Stimulated activated CD4-positive, alpha-beta T cell treated with anti-CD3 and anti-CD28 coated beads, Interleukin-12 subunit alpha, Interleukin-12 subunit beta, amount 100 ng/mL, for 4 hours (primary cell): ENCODE results near the gene AFF3.
A peak's percentile ranks its signal among the peaks of the same experiment; 100 is the strongest.

Experiments
- DNase-seq: peaks from one replicate; pipeline ENCODE4 v3.0.0-alpha.2; 2020

Gene AFF3

DNA sequence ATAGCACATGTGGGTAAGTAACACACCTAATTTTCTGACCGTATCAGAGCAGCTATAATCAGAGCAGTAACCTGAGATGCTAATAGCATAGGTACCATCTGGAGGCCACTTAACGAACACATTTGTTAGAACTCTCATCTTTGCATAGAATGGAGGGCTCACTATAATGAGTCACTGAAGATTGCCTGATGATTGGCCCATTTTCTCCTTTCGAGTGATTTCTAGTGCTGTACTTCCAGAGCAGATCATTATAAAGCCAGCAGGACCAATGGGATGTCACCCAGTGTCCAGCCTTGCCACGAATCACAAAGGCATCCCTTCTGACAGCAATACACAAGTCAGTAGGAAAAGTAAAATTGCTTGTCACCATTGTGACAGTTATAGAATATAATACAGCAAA, 570.9 kb downstream of the AFF3 start:
- DNase-seq: no peak

DNA sequence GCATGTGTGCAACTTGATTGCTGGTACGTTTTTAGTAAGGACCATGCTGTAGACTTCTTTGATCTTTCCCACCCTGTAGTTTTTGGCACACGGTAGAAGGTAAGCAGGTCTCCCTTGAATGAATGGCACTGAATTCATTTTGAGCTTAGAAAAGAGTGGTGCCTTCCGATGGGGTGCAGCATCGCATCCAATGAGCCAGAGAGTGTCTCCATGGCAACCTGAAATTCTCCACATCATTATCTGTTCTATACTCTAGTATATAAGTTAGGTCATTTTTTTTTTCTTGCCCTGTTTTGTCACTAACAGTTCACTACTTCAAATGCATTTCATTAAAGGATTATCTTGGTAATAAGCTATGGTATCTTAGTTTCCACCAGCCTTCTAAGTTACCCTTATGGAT, 571.4 kb downstream of the AFF3 start:
- no peak for DNase-seq

DNA sequence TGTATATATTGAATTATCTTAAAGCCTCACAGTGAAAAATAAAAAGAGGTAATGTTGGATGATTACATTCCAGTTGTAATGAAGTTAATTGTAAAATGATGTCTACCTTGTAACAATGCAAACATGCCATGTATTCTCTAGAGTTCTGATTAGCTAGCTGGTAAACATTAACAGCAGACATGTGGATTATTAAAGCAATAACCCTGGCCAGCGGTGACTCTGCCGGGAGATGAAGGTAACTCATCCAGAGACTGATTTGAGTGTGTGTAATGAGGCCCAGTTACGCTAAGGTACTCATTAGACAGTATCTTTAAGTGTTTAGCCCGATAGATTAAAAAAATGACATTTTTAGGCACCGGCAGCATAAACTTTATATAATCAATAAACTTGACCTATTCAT, 573.0 kb downstream of the AFF3 start:
- DNase-seq: no peak

DNA sequence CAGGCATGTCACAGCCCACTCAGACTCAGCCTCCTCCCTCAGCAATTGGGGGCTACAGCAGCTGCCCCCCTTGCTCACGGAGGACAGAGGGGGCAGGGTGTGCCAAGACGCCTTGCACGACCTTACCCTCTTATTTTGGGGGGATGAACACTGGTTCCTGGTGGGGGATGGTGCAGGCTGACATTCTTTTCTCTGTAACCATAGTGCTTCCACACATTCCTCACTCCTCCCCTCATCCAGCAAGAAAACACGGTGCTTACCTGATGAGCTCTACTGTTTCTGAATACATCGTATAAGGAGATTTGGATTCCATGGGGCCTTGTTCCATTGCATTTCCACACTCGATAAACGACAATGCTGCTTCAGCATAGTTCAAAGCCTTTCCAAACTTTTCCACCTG, 577.2 kb downstream of the AFF3 start:
- no peak for DNase-seq

DNA sequence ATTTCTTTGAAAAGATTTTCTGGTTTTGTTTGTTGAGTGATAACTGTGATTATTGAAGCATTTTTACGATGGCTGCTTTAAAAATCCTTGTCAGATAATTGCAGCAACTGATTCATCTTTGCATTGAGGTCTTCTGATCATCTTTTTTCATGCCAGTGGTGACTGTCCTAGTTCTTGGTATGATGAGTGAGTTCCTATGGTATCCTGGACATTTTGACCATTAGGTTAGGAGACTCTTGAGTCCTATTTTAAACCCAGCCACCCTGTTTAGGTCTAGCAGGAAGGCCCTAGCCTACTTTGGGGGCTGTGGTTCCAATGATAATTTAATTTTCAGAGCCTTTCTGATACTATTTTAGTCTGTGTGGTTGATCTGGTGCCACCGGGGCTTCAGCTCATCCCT, 579.9 kb downstream of the AFF3 start:
- DNase-seq: no peak

DNA sequence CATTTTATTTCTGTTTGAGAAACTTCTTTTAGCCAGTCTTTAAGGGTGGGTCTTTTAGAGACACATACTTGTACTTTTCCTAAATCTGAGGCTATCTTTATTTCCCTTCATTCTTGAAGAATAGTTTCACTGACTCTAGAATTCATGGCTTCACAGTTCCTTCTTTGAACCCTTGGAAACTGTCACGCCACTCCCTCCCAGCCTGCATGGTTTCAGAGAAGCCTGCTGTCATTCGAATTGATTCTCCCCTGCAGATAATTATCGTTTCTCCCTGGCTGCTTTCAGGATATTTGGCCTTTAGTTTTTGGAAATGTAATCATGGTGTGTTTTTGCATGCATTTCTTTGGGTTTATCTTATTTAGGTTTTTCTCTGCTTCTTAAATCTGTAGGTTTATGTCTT, 580.6 kb downstream of the AFF3 start:
- no peak for DNase-seq

DNA sequence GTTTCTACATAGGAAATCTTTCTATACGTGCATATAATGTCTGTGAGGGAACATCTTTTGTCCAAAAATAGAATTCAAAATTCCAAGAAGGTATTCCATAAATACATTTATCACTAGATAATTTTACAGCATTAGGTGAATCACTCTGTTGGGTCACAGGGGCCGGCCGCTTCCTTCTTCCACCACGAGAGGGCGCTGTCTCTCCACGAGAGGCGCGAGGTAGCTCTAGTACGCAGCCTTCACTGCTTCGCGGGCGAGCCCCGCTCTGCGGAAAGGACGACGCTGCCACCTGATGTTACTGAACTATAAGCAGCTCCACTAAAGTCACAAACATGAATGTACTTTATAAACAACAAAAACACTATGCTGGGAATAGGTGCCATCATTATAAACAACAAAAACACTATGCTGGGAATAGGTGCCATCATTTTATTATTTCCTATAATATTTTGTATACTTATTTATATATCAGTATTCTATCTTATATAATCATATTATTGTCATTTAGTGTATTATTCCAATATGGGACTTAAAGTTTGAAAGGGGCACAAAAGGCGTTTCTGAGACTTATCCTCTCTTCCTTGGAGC, 583.2 kb downstream of the AFF3 start:
- DNase-seq: peak; percentile 88

DNA sequence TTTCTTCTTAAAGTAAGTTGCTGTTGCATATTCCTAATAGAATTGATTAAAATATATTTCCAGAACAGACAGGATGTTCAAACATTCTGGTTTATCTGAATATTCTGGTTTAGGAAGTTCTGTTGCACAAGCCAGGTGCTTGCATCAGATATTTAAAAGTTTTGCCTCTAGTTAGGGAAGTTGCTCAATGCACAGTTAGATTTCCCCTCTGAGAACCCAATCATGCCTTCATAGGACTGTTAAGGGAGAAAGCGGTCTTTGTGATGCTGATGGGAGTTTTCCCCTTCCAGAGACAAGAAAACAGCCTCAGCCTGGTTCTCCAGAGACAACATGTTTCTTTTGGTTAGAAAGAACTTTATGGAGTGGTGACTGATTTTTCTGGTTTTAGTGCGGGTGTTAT, 587.0 kb downstream of the AFF3 start:
- no peak for DNase-seq

DNA sequence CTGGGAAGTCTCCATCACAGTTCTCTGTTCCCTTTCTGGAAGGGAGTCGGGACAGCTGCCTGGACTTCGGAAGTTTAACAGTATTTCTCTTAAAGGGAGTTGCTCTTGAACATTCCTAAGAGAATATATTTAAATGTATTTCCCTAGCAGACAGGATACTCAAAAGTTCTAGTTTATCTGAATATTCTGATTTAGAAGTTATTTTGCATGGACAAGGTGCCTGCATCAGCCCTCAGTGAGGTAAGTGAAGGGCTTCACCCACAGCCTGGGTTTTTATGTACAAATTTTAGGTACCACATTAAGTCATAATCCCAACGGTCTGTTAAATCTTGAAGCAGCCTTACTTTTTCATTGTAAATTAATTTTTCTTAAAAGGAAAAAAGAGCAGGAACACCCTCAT, 587.5 kb downstream of the AFF3 start:
- no peak for DNase-seq

DNA sequence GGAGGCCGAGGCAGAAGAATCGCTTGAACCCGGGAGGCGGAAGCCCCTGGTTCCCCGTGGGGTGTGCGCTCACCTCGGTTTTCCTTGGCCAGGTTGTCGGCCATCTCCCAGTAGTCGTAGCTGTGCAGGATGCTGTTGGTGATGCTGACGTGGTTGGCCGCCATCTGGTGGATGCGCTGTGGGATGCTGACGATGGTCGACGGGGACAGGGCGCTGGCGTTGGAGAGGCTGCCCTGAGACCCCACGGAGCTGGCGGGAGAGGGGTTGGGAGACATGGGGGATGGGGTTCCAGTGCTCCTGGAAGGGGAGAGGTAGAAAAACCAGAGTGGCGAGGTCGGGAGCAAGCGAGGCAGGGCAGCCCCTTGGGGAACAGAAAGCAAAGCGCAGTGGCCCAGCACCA, 588.2 kb downstream of the AFF3 start:
- no peak for DNase-seq

DNA sequence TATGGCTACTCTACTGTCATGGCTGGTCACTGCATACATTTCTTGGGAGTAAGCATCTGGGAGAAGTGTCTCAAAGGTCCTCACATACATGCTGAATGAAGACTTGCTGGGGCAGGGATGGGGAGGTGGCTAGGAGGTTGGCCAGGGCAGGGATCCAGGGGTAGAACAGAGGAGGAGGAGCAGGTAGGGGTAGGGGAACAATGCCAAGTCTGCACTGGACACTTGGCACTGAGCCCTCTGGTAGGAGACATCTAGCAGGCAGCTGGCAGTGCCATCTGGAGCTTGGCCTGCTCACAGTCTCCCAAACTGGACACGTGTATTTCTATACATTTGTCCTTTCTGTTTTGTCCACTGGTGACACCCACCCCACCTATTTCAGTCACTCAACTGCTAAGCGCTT, 589.9 kb downstream of the AFF3 start:
- DNase-seq: no peak

DNA sequence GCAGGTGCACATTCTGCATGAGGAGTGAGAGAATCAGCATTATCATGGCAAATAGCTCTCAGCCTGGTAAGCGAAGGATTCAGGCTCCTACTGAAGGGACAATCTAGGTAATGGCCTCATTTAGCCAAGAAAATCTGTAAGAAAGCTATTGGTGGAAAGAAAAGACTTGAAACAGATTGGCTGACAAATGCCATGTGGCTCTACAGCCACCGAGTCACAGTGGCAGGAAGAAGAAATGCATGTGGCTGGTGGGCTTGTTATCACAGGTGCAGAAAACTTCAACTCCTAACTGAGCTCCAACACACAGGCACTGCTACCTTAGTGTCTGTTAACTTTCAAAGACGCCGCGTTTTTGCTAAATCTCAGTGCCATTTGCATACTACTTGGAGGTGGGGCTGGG, 592.0 kb downstream of the AFF3 start:
- no peak for DNase-seq

DNA sequence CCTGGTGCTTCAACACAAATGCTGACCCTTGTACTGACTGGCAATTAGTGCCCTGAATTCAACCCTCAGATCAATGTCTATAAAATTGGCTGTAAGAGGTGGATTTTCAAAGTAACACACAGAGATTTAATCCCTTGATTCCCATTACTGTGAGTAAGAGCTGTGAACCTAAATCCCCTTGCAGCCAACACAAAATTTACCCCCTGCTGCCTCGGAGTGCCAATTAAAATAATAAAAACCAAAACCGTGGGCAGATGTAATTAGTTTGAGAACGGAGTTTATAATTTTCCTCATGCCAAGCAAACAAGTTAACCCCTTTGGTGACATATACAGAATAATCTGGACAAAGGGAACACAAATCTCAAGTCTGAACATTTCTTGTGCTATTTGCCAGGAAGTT, 596.8 kb downstream of the AFF3 start:
- no peak for DNase-seq

DNA sequence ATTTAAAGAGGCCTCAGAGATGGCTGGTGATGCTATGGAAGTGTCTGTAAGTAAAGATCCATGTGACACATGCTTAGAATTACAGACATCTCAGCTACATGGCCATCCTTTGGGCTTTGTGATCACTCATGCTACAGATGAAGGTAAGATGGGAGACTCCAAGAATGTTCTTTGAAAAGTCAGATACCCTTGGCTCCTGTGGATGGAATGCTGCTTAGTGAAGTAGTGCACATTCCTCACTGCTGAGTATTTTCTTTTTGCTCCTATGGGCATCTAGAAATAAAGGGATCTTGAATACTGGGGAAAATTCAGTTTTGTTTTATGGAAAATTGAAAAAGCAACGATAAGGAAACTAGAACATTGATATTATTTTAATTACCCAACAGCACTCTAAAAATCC, 597.3 kb downstream of the AFF3 start:
- DNase-seq: no peak

DNA sequence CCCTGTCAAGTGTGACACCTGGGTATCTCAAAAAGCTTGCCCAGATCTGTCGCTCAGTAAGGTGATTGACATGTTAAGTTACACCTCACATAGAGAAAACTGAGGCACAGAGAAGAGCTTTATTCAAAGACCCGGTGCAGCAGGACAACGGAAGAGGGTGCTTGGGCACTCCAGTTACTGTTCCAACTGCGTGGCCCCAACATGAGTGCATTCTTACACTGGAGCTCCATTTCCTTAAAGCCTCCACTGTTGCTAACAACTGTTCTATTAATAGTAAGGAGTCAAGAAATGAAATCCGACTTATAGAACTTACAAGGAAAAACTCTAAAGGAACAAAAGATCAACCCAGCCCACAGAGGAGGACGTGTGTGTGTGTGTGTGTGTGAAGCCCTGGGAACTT, 597.8 kb downstream of the AFF3 start:
- no peak for DNase-seq

DNA sequence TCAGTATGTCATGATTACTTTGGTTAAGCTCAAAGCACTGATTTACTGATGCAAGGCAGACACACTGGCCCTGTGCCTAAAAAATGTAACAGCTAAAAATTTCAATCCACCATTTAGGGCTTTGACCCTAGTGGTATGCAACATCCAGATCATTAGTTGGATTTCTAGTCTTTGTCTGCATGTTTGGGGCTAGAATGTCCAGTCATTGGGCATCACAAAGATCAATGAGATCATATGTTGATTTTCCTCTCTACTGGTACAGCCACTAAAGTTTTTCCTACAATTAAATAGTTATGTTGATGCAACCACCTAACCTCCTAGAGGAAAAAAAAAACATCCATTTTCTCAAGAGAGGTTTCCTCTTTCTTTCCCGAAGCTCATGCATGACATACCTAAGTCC, 599.1 kb downstream of the AFF3 start:
- no peak for DNase-seq

DNA sequence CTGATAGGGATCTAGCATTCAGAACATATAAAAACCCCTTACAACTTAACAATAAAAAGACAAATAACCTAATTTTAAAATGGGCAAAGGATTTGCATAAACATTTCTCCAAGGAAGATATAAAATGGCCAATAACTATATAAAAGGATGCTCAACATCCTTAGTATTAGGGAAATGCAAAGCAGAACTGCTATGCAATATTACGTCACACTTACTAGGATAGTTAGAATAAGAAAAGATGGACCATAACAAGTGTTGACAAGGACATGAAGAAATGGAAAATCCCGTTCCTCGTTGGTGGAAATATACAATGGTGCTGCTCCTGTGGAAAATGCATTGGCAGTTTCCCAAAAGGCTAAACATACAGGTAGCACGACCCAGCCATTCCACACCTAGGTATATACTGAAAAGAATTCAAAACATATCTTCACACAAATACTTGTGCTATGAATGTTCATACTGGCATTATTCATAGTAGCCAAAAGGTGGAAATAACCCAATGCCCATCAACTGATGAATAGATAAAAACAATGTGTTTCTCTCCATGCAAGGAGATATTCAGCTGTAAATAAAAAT, 604.4 kb downstream of the AFF3 start:
- DNase-seq: no peak

DNA sequence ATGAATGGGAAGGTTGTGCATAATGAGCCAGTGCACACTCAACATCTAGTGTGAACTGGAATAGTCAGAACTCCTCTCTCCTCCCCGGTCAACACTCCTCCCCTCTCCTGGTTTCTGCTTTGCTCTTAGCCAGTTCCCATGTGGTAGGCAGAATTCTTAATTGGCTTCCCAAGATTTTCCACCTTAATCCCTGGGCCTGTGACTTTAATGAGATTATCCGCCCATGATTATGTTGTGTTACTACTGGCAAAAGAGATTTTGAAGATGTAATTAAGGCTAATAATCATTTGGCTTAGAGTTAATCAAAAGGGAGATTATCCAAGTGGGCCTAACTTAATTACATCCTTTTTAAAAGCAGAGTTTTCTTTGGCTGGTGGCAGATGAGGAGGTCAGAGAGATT, 618.3 kb downstream of the AFF3 start:
- no peak for DNase-seq

DNA sequence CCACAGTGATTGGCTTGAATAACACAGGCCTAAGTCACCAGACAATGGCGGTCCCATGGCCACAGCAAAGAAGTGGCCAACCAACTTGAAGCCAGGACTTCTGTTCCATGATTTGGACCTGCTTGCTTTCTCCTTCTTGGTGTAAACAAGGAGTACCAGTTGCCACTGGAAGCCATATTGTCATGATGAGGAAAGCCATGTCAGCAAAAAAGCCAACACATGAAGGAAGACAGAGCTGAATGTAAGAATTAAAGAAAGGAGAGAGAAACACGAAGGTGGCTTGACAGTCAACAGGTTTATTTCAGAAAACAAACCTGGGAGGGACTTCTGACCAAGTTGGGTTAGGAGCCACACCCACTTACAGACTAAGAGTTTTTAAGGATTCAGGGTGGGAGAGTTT, 620.2 kb downstream of the AFF3 start:
- no peak for DNase-seq

DNA sequence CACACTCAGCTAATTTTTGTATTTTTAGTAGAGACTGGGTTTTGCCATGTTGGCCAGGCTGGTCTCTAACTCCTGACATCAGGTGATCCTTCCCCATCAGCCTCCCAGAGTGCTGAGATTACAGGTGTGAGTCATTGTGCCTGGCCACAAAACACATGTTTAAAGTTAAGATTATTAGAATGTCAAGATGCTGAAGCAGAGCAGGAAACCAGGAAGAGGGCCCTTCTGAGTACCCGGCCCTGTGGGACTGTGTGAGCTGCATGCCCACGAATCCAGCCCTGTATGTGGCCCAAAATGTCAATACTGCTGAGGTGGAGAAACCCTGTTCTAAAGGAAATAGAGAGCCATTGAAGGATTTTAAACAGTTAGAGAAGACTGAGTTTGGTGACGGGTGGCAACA, 621.6 kb downstream of the AFF3 start:
- no peak for DNase-seq

DNA sequence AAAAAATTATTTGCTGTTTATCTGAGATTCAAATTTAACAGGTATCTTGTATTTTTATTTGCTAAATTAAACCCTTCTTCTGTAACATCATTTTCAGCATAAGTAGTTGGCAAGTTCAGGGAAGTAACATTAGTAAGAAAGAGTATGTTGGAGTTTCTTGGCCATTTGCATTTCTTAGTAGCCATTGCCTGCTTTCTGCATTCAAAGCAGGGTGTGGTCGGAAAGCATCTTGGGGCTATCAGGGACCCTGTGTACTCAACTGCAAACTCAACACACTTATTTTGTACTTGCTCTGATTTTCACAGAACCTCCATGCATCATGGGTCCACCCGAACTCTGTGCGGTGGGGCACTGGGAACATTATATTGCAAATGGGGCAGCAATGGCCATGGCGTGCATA, 622.2 kb downstream of the AFF3 start:
- no peak for DNase-seq

DNA sequence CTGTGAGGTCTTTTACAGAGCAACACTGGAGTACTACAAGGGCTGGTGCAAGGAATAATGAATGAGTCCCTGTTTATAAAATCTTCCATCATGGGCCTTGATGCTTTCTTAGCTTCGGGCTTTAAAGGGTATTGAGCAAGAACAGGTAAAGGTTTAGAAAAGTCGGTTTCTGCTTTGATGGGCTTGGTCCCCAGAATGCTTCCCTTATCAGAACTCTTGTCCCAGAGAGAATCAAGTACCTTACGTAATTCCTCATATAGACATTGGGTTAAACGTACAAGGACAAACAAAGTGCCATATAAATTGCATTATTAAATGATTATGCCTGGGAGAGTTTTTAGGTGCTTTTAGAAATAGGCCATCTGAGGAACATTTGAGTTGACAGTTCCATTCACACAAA, 628.0 kb downstream of the AFF3 start:
- DNase-seq: no peak

DNA sequence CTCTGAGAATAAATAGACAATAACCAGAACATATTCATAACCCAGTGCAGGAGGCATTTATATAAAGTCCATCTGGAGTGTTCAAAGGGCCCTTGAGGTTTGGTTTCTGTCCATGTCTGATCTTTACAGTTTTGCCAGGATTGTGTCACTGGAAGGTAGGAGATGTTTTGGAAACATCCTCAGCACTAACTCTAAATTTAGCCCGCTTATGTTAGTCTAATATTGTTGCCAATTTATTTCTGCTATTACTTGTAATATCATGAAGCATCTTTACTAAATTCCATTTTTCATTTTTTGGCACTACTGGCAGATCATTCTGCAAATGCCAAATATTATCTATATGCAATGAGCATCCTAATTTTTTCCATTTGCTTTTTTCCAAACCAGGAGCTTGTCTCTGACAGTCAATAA, 630.2 kb downstream of the AFF3 start:
- DNase-seq: no peak

DNA sequence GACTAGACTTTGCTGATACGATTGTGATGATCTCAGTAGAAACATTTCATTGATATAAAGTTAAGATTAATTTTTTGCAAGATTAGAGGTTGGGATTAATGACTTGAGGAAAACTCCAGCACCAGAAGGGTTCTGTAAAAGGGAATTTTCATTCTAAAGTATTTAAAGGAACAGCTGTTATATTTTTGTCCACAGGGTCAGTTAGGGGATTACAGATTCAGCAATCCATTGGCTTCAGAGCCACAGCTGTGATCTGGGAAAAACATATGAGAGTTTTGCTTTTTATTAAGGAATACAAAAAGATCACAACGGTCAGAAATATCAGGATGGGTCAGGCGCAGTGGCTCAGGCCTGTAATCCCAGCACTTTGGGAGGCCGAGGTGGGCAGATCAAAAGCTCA, 633.0 kb downstream of the AFF3 start:
- DNase-seq: no peak

DNA sequence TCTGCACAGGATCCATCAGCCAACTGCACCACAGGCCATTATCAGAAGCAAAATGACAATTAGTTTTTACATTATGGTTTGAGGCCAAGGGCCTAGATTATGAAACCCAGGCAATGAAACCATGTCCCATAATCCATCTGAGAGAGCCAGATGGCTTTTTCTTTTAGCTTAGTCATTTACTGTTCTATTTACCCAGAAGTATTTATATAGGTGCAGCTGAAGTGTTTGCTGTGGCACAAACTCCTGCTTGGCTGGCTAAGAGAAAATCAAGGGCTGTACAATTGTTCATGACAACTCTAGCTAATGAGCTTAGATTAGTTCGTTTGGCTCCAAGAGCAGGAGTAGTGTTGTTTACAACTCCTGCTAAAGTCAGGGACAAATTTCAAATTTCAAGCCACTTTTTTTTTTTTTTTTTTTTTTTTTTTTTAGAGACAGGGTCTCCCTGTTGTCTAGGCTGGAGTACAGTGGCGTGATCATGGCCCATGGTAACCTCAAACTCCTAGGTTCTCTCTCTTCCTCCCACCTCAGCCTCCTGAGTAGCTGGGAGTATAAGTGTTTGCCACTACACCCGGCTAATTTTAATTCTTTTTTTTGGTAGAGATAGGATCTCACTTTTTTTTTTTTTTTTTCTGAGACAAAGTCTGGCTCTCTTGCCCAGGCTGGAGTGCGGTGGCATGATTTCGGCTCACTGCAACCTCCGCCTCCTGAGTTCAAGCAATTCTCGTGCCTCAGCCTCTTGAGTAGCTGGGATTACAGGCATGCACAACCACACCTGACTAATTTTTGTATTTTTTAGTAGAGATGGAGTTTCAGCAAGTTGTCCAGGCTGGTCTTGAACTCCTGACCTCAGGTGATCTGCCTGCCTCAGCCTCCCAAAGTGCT, 634.2 kb downstream of the AFF3 start:
- DNase-seq: no peak
